ENCODE data around the gene EIF5B. TPM values are rescaled to one million over a fixed set of nuclear protein-coding genes. Genes with fewer than 3 reads are reported as not detected.

EIF5B gene
- total RNA-seq, 4 donors from 2014 or later: 28.1 to 53.8 (median 33.9) TPM

- TF ChIP-seq CTCF (IDR thresholded peaks at IDR 0.05; ENCODE audit: low read depth): no peak
Measured at GRCh38 chr2:99403524-99403923, 66.3 kb downstream of the EIF5B start.

- no peak for TF ChIP-seq CTCF (IDR thresholded peaks at IDR 0.05; ENCODE audit: low read depth)
Measured at GRCh38 chr2:99404039-99404796, 67.0 kb downstream of the EIF5B start.

DNA sequence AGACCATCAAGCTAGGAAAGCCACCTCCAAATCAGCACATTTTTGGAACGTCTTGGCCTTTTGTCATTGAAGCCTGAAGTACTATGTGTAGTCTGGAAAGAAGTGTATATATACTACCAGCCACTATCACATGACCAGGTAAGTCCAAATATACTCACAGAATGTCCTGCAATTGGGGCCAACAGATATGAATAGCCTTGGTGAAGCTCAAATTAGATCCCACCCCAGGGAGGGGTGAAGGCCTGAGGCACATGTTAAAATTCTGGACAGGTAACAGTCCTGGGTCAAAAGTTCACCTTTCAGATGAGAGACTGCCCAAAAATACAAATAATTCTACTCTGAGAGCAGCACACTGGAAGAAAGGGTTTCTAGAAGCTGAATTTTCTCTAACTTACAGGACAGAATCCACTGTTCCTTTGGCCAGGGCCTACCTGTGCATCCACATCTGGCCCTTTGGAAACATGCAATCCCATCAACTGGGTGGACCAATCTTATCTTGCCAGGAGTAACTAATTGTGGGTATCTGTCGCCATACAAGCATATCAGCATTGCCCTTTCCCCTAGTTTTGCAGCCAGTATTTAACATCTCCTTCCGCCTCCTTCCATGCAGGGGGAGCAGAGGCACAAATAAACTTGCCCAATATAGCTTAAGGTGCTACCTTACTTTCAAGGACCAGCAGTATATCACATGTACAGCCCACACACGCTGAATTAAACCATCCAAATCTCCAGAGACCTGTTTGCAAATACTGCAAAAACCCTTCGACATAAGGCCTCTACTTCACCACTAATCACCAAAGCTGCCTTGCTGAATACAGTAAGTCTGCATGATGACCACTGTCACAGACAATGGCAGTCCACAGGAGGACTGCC, 67.8 kb downstream of the EIF5B start:
- no peak for TF ChIP-seq CTCF (IDR thresholded peaks at IDR 0.05; ENCODE audit: low read depth)

GRCh38 chr2:99406137-99406536, 68.9 kb downstream of the EIF5B start:
- no peak for TF ChIP-seq CTCF (IDR thresholded peaks at IDR 0.05; ENCODE audit: low read depth)

GRCh38 chr2:99410276-99410675, 73.1 kb downstream of the EIF5B start:
- TF ChIP-seq CTCF (IDR thresholded peaks at IDR 0.05; ENCODE audit: low read depth): no peak

DNA sequence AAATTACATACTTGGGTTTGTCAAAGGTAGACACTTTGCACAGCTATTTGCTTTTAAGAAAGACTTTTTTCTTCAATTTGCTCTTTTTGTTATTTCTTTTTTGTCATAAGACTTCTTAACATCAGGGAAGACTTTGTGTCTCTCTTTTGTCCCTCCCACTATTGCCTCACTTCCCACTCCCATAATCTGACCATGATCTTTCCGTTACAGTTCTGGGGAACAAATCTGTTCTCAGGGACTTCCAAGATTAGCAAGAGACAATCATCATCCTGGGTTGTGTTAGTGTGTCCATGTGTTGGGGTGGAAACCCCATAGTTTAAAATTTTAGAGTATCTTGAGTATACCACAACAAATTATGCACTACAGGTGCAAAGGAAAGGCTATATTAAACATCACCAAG, 77.4 kb downstream of the EIF5B start:
- TF ChIP-seq CTCF (IDR thresholded peaks at IDR 0.05; ENCODE audit: low read depth): no peak

- TF ChIP-seq CTCF (IDR thresholded peaks at IDR 0.05; ENCODE audit: low read depth): no peak
Measured at GRCh38 chr2:99417396-99417795, 80.2 kb downstream of the EIF5B start.
